NCI-H2227 (cell line): ENCODE measurements around the gene APP.

Experiments
- DNase-seq: peaks from one replicate; lab custom pipeline; 2025; ENCODE audit not compliant: unreplicated experiment; lab: John Stamatoyannopoulos, UW

APP gene

GRCh38 chr21:25884311-25884710, 286.3 kb downstream of the APP start:
- DNase-seq, result no peak

- DNase-seq, result peak; percentile 73
Measured at GRCh38 chr21:25881524-25882376, 288.8 kb downstream of the APP start.

DNA sequence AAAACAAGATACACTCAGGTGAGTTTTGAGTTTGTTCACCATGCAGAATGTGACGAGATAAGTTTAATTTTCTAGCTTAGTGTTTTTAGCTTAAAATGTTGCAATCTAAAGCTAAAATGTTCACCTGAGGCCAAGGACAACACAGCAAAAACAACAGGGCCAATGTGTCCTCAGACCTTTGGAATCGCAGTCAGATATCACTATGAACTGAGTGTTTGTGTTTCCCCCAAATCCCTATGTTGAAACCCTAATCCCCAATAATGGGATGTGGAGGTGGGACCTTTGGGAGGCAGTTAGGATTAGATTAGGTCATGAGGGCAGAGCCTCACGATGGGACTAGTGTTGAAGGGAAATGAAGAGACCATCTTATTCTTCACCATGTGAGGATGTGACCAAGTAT, 291.4 kb downstream of the APP start:
- no peak for DNase-seq

- DNase-seq, result no peak
Measured at GRCh38 chr21:25878344-25878743, 292.2 kb downstream of the APP start.

DNA sequence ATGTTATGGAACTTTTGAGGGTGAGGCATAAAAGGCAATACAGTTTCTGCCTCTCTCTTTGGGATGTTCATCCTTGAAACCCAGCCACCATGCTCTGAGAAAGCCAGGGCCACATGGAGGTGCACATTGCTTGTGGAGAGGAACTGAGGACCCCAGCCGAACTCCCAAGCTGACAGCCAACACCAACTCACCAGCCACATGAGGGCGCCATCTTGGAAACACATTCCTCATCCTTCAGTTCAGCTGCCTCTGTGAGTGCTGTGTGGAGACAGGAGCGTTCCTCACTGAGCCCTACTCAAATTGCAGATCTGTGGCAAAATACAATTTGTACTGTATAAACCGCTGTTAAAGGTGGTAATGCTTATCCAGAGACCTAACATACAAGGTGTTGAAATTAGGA, 298.3 kb downstream of the APP start:
- no peak for DNase-seq

DNA sequence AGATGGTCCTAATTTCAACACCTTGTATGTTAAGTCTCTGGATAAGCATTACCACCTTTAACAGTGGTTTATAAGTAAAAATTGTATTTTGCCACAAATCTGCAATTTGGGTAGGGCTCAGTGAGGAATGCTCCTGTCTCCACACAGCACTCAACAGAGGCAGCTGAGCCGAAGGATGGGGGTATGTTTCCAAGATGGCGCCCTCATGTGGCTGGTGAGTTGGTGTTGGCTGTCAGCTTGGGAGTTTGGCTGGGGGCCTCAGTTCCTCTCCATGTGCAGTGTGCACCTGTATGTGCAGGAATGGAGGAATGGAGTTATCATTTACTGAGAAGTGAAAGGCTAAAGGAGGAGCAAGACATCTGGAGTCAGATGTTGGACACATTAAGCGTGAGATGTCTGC, 299.0 kb downstream of the APP start:
- DNase-seq, result no peak

DNA sequence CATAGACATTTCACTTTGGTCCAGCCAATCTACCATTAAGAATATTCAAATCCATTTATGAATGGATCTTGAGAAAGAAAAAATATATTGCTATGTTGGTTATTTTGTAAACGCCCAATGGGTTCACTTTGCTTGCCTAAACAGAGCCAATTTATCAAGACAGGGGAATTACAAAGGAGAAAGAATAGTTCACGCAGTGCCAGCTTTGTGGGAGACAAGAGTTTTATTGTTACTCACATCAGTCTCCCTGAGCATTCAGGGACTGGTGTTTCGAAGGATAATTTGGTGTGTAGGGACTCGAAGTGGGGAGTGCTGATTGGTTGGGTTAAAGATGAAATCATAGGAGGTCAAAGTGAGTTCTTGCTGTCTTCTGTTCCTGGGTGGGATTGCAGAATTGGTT, 300.5 kb downstream of the APP start:
- DNase-seq, result no peak

DNA sequence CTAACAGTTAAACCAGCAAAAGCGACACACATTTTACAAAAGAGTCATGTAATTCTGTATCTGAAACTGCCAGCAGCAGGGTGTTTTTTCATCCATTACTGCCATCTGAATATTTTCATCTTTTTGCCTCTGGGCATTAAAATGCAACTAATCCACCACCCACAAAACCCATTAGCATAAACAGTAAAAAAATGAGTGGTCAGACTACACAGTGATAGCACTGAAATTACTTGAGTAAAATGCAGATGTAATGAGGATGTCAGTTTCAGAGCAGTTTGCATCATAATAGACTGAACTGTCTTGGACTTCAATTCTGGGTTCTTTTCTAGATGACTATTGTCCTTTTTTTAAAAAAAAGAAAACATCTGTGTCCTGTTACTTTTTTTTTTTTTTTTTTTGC, 303.5 kb downstream of the APP start:
- DNase-seq, result no peak

DNA sequence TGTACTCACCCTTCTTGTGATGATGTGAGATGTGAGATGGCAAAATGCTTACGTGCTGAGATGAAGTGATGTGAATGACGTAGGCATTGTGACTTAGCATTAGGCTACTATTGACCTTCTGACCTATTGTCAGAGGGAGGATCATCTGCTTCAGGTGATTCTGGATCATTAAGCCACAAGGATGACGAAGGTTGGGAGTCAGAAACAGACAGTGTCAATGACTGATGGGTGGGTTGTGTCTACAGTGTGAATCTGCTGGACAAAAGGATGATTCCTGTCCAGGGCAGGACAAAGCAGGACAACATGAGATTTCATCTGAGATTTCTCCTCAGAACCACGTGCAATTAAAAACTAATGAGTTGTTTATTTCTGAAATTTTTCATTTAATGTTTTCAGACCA, 306.8 kb downstream of the APP start:
- DNase-seq, result no peak

GRCh38 chr21:25863031-25863430, 307.5 kb downstream of the APP start:
- no peak for DNase-seq

GRCh38 chr21:25862596-25862995, 308.0 kb downstream of the APP start:
- DNase-seq, result peak; percentile 39

DNA sequence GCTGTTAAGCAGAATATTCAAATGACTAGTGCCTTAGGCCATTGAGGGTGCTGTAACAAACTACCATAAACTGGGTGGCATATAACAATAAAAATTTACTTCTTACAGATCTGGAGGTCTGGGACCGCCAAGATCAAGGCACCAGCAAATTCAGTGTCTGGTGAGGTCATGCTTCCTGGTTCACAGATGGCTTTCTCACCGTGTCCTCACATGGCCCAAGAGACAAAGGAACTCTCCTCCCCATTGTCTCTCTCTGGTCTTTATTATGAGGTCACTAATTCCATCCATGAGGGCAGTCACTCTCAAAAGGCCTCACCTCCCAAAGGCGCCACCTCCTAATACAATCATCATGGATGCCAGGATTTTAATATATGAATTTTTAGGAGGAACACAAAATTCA, 308.5 kb downstream of the APP start:
- DNase-seq, result no peak

- no peak for DNase-seq
Measured at GRCh38 chr21:25859235-25859929, 311.2 kb downstream of the APP start.

GRCh38 chr21:25858325-25858724, 312.2 kb downstream of the APP start:
- no peak for DNase-seq

GRCh38 chr21:25857308-25858074, 313.1 kb downstream of the APP start:
- DNase-seq, result no peak

GRCh38 chr21:25855576-25855975, 315.0 kb downstream of the APP start:
- DNase-seq, result no peak

GRCh38 chr21:25850126-25850842, 320.3 kb downstream of the APP start:
- no peak for DNase-seq

- no peak for DNase-seq
Measured at GRCh38 chr21:25848309-25848708, 322.3 kb downstream of the APP start.

DNA sequence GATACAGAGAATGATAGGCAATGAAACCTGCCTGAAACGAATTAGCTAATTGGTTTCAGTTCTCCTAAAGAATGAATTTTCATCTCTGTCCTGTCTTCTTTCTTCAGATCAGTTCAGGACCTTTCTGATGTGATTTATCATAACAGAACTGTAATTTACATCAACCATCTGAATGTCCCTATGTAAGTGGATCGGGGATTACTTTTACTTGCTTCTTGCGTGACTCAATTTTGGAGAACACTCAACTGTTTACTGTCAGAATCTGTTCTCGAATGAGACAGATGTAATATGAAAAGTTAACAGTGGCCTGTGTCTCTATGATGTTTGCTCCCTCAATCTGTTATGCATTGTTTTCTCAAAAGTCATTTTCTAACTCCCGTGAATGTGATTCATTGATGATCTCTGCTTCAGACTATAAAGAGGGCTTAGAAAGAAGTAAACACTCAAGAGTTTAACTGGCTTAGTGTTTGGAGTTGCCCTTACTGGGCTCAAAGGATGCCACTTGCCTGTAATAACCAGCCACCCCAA, 324.8 kb downstream of the APP start:
- DNase-seq, result no peak

- no peak for DNase-seq
Measured at GRCh38 chr21:25842925-25843324, 327.6 kb downstream of the APP start.

- DNase-seq, result no peak
Measured at GRCh38 chr21:25838809-25839208, 331.8 kb downstream of the APP start.
